MG63 (cell line): ENCODE data around the gene RFX6. TPM values are rescaled to one million over a fixed set of nuclear protein-coding genes. Genes with fewer than 3 reads are reported as not detected.

Source experiments
- DNase-seq: peaks from one replicate; pipeline ENCODE4 v3.0.0-alpha.2; 2020
- H3K27me3 ChIP-seq: fragments of 250-450 bp; sonication (Bioruptor Pico); 2 replicates; pipeline ENCODE4 v1.5.1; 2020; ENCODE audit warnings: mild to moderate bottlenecking, moderate library complexity
- H3K36me3 ChIP-seq: fragments of 250-450 bp; sonication (Bioruptor Pico); 2 replicates; pipeline ENCODE4 v1.5.1; 2020; ENCODE audit warnings: mild to moderate bottlenecking, moderate library complexity
- H3K4me3 ChIP-seq: fragments of 250-450 bp; sonication (Bioruptor Pico); 2 replicates; pipeline ENCODE4 v1.5.1; 2020; ENCODE audit warnings: mild to moderate bottlenecking, moderate library complexity
- H3K9me3 ChIP-seq: fragments of 250-450 bp; sonication (Bioruptor Pico); 2 replicates; pipeline ENCODE4 v1.5.1; 2020; ENCODE audit warnings: mild to moderate bottlenecking, moderate library complexity
- total RNA-seq: library from RNA; depleted of rRNA; stranded (reverse); fragments of >200 nt; shearing (Covaris generic); gene quantifications from 2 replicates; pipeline ENCODE4 v1.2.3, GENCODE V29; 2014; ENCODE audit warnings: low replicate concordance

The RFX6 gene
- total RNA-seq, 1 experiment from 2014 or later = not detected

GRCh38 chr6:116945809-116946208 lies 68.8 kb downstream of the RFX6 start:
- DNase-seq = no peak
- Histone ChIP-seq H3K9me3 (no peaks in the 10 kb centered on the region), H3K27me3 (no peaks in the 10 kb centered on the region), H3K4me3 (no peak overlapping the region), H3K36me3 (no peaks in the 10 kb centered on the region)

- Histone ChIP-seq H3K27me3 (no peaks in the 10 kb centered on the region), H3K9me3 (no peaks in the 10 kb centered on the region), H3K4me3 (no peak overlapping the region), H3K36me3 (no peaks in the 10 kb centered on the region)
- no peak for DNase-seq
Observed at GRCh38 chr6:116948533-116949304, 71.7 kb downstream of the RFX6 start.

- no peaks in the 10 kb centered on the region for H3K27me3 ChIP-seq
- H3K36me3 ChIP-seq = no peaks in the 10 kb centered on the region
- no peak for DNase-seq
- no peaks in the 10 kb centered on the region for H3K9me3 ChIP-seq
- no peak overlapping the region for H3K4me3 ChIP-seq
Observed at GRCh38 chr6:116949964-116950363, 72.9 kb downstream of the RFX6 start.

- DNase-seq = no peak
Observed at GRCh38 chr6:116954335-116954734, 77.3 kb downstream of the RFX6 start.

GRCh38 chr6:116954938-116955337 lies 77.9 kb downstream of the RFX6 start:
- Histone ChIP-seq H3K4me3 (no peak overlapping the region), H3K9me3 (no peaks in the 10 kb centered on the region), H3K27me3 (no peaks in the 10 kb centered on the region), H3K36me3 (no peaks in the 10 kb centered on the region)
- no peak for DNase-seq

More at GRCh38 chr6:116954335-116954734, 77.3 kb downstream of the RFX6 start:
- H3K36me3 ChIP-seq = no peaks in the 10 kb centered on the region
- no peaks in the 10 kb centered on the region for H3K27me3 ChIP-seq
- H3K4me3 ChIP-seq = no peak overlapping the region
- H3K9me3 ChIP-seq = no peaks in the 10 kb centered on the region

- H3K36me3 ChIP-seq = no peaks in the 10 kb centered on the region
- H3K9me3 ChIP-seq = no peaks in the 10 kb centered on the region
- no peak overlapping the region for H3K4me3 ChIP-seq
- DNase-seq = no peak
- H3K27me3 ChIP-seq = no peaks in the 10 kb centered on the region
Observed at GRCh38 chr6:116955773-116956172, 78.7 kb downstream of the RFX6 start.

GRCh38 chr6:116963972-116964371 lies 86.9 kb downstream of the RFX6 start:
- no peaks in the 10 kb centered on the region for H3K27me3 ChIP-seq
- no peak overlapping the region for H3K4me3 ChIP-seq
- H3K36me3 ChIP-seq = no peaks in the 10 kb centered on the region
- H3K9me3 ChIP-seq = no peaks in the 10 kb centered on the region
- peak; percentile 5 for DNase-seq

GRCh38 chr6:116966675-116967576 lies 89.9 kb downstream of the RFX6 start:
- Histone ChIP-seq H3K4me3 (no peak overlapping the region), H3K9me3 (no peaks in the 10 kb centered on the region), H3K27me3 (no peaks in the 10 kb centered on the region; the same call in 1 of the 2 replicates), H3K36me3 (no peaks in the 10 kb centered on the region)
- DNase-seq = no peak

GRCh38 chr6:116969211-116969863 lies 92.3 kb downstream of the RFX6 start:
- Histone ChIP-seq H3K36me3 (no peaks in the 10 kb centered on the region), H3K27me3 (no peaks in the 10 kb centered on the region; the same call in 1 of the 2 replicates)
- DNase-seq = peak; percentile 3

GRCh38 chr6:116971959-116972358 lies 94.9 kb downstream of the RFX6 start:
- Histone ChIP-seq H3K27me3 (no peaks in the 10 kb centered on the region; the same call in 1 of the 2 replicates), H3K4me3 (no peak overlapping the region), H3K36me3 (no peaks in the 10 kb centered on the region), H3K9me3 (no peaks in the 10 kb centered on the region)
- DNase-seq = no peak

More at GRCh38 chr6:116969211-116969863, 92.3 kb downstream of the RFX6 start:
- no peaks in the 10 kb centered on the region for H3K9me3 ChIP-seq
- no peak overlapping the region for H3K4me3 ChIP-seq

GRCh38 chr6:116973976-116974375 lies 96.9 kb downstream of the RFX6 start:
- DNase-seq = no peak
- Histone ChIP-seq H3K9me3 (no peaks in the 10 kb centered on the region), H3K36me3 (no peaks in the 10 kb centered on the region)

GRCh38 chr6:116974526-116975316 lies 97.7 kb downstream of the RFX6 start:
- Histone ChIP-seq H3K9me3 (no peaks in the 10 kb centered on the region), H3K4me3 (no peak overlapping the region), H3K36me3 (no peaks in the 10 kb centered on the region), H3K27me3 (no peaks in the 10 kb centered on the region; the same call in 1 of the 2 replicates)
- no peak for DNase-seq

More at GRCh38 chr6:116973976-116974375, 96.9 kb downstream of the RFX6 start:
- no peaks in the 10 kb centered on the region; the same call in 1 of the 2 replicates for H3K27me3 ChIP-seq
- no peak overlapping the region for H3K4me3 ChIP-seq

- no peaks in the 10 kb centered on the region; the same call in 1 of the 2 replicates for H3K27me3 ChIP-seq
- DNase-seq = peak; percentile 14
- no peaks in the 10 kb centered on the region for H3K36me3 ChIP-seq
Observed at GRCh38 chr6:116975600-116975999, 98.6 kb downstream of the RFX6 start.

GRCh38 chr6:116979560-116979959 lies 102.5 kb downstream of the RFX6 start:
- DNase-seq = no peak
- H3K4me3 ChIP-seq = no peak overlapping the region
- no peaks in the 10 kb centered on the region for H3K36me3 ChIP-seq
- H3K9me3 ChIP-seq = peaks cover 2% of the 10 kb centered on the region; the same call in 1 of the 2 replicates
- no peaks in the 10 kb centered on the region for H3K27me3 ChIP-seq

More at GRCh38 chr6:116975600-116975999, 98.6 kb downstream of the RFX6 start:
- no peaks in the 10 kb centered on the region for H3K9me3 ChIP-seq
- H3K4me3 ChIP-seq = no peak overlapping the region
